ENCODE data around the gene NECTIN3.

GRCh38 chr3:111193472-111193871 lies 121.9 kb downstream of the NECTIN3 start:
- TF ChIP-seq EZH2 (IDR thresholded peaks at IDR 0.05) (no peak), POLR2AphosphoS5 (IDR thresholded peaks at IDR 0.05; ENCODE audit: borderline replicate concordance, low read depth, low read length) (no peak), FOXP2 (optimal IDR thresholded peaks at IDR 0.05; ENCODE audit: control extremely low read depth, extremely low read length, insufficient read depth) (no peak)
